Activated T-cell treated with anti-CD3 and anti-CD28 coated beads, Interleukin-2, amount 50 U/mL, for 72 hours (primary cell): Measurements from ENCODE around the gene RNF214. TPM values are rescaled to one million over a fixed set of nuclear protein-coding genes. Genes with fewer than 3 reads are reported as not detected.
"Not testable (repeated sequence)": the region's sequence is repeated elsewhere in the genome, so short reads cannot be mapped to it uniquely, and the experiment has no call there.

Experiments used
- ATAC-seq, 2 donors: fragments of 150-1000 bp; cut with Tn5 transposase; replicated peaks in 1 of 2; 2 replicates each; pipeline ENCODE4 v1.10.0; 2021; ENCODE audit warnings: moderate library complexity in 2 of 2, mild to moderate bottlenecking in 1 of 2
- DNase-seq, 2 donors: peaks; one replicate each; pipeline ENCODE4 v3.0.0; 2021 to 2022; ENCODE audit warnings: mixed read lengths in 1 of 2
- H3K27ac Mint-ChIP-seq: one replicate; pipeline ENCODE4 v1.8.0; 2022; ENCODE audit warnings: mild to moderate bottlenecking, moderate library complexity, mixed read lengths
- H3K27me3 Mint-ChIP-seq: one replicate; pipeline ENCODE4 v1.8.0; 2022; ENCODE audit warnings: low read depth, mixed read lengths
- H3K36me3 Mint-ChIP-seq, 2 donors: one replicate each; pipeline ENCODE4 v1.8.0; 2022; ENCODE audit warnings: mixed read lengths in 2 of 2, mild to moderate bottlenecking in 1 of 2; ENCODE audit not compliant: insufficient read depth in 2 of 2
- H3K4me1 Mint-ChIP-seq: one replicate; pipeline ENCODE4 v1.8.0; 2022; ENCODE audit warnings: low read depth, mixed read lengths
- H3K4me3 Mint-ChIP-seq, 2 donors: one replicate each; pipeline ENCODE4 v1.8.0; 2022; ENCODE audit warnings: mild to moderate bottlenecking in 2 of 2, mixed read lengths in 2 of 2, moderate library complexity in 2 of 2
- H3K9me3 Mint-ChIP-seq, 2 donors: one replicate each; pipeline ENCODE4 v1.8.0; 2022; ENCODE audit warnings: mixed read lengths in 2 of 2
- total RNA-seq, 2 donors: library from RNA; stranded (reverse); gene quantifications; one replicate each; pipeline ENCODE4 v1.2.3, GENCODE V29; 2022

Gene RNF214
- total RNA-seq, 2 donors from 2014 or later: 30.7 to 33.5 TPM

- Mint-ChIP-seq H3K4me1 (no peaks in the 10 kb centered on the region), H3K9me3 (no peaks in the 10 kb centered on the region), H3K4me3 (no peak overlapping the region), H3K27ac (no peak overlapping the region), H3K36me3 (peaks cover 2 to 6% of the 10 kb centered on the region in 2 donors), H3K27me3 (no peaks in the 10 kb centered on the region)
- DNase-seq: no peak
- ATAC-seq: no peak
These were observed 31.4 kb upstream of the RNF214 start for GRCh38 chr11:117200813-117201657.

DNA sequence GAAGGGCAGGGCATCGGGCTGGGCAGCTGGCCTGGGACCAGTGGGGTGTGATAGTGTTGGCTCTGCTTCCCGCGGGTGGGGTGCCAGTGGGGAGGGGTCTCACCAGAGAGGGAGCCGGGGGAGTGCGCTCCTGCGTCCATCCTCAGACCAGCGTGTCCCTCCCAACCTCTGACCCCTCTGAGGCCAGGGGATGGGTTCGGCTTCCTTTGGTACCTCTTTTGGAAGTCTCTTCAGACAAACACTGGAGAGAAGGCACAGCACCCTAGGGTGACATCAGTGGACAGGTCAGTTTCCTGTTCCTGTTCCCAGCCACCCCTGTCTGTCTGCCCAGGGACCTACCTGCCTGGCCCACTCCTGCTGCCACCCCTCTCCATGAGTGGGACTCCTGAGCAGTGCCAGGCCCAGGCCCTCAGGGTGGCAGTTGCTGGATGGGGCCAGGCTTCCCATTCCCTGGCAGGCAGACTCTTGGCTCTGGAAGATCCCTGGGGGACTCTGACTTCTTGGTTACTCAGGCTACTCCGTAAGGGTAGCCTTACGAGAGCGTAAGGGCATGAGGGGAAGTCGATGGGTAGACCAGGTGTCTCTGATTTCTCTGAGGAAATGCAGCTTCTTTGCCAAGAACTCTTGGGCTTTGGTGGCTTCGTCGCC lies 30.7 kb upstream of the RNF214 start:
- H3K27me3 Mint-ChIP-seq: no peaks in the 10 kb centered on the region
- H3K36me3 Mint-ChIP-seq: peaks cover 2 to 6% of the 10 kb centered on the region in 2 donors
- H3K9me3 Mint-ChIP-seq: no peaks in the 10 kb centered on the region
- H3K4me1 Mint-ChIP-seq: no peaks in the 10 kb centered on the region
- no peak overlapping the region for H3K4me3 Mint-ChIP-seq
- ATAC-seq: no peak
- H3K27ac Mint-ChIP-seq: no peak overlapping the region
- DNase-seq: no peak

- Mint-ChIP-seq H3K9me3 (no peaks in the 10 kb centered on the region), H3K36me3 (peaks cover 2 to 6% of the 10 kb centered on the region in 2 donors), H3K4me3 (no peak overlapping the region), H3K27ac (peak overlapping the region; percentile 46), H3K4me1 (no peaks in the 10 kb centered on the region), H3K27me3 (no peaks in the 10 kb centered on the region)
- DNase-seq (no peak), ATAC-seq (no peak)
These were observed 29.9 kb upstream of the RNF214 start for GRCh38 chr11:117202386-117203068.

GRCh38 chr11:117203069-117203407 lies 29.4 kb upstream of the RNF214 start:
- H3K27me3 Mint-ChIP-seq: no peaks in the 10 kb centered on the region
- peaks cover 2 to 6% of the 10 kb centered on the region in 2 donors for H3K36me3 Mint-ChIP-seq
- DNase-seq (no peak), ATAC-seq (no peak)
- H3K4me1 Mint-ChIP-seq: no peaks in the 10 kb centered on the region
- H3K9me3 Mint-ChIP-seq: no peaks in the 10 kb centered on the region
- H3K4me3 Mint-ChIP-seq: no peak overlapping the region
- no peak overlapping the region for H3K27ac Mint-ChIP-seq

DNA sequence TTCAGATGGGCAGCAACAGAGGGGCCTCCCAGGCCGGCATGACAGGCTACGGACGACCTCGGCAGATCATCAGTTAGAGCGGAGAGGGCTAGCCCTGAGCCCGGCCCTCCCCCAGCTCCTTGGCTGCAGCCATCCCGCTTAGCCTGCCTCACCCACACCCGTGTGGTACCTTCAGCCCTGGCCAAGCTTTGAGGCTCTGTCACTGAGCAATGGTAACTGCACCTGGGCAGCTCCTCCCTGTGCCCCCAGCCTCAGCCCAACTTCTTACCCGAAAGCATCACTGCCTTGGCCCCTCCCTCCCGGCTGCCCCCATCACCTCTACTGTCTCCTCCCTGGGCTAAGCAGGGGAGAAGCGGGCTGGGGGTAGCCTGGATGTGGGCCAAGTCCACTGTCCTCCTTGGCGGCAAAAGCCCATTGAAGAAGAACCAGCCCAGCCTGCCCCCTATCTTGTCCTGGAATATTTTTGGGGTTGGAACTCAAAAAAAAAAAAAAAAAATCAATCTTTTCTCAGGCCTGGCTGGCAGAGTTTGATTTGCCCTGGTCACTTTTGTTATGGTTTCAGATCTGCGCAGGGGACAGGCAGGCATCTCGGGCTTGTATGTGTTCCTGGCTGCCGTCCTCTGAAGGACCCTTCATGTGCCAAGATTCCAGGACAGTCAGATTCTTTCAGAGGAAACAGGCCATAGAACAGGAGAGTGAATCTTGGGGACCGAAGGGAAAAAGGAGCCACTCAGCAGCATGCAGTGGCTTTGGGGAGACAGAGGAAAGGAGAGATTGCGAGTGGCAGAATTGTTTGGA lies 28.0 kb upstream of the RNF214 start:
- Mint-ChIP-seq H3K9me3 (no peaks in the 10 kb centered on the region), H3K4me3 (no peak overlapping the region), H3K4me1 (no peaks in the 10 kb centered on the region), H3K36me3 (peaks cover 2 to 6% of the 10 kb centered on the region in 2 donors), H3K27ac (peak overlapping the region; percentile 2), H3K27me3 (no peaks in the 10 kb centered on the region)
- DNase-seq (no peak), ATAC-seq (no peak)

DNA sequence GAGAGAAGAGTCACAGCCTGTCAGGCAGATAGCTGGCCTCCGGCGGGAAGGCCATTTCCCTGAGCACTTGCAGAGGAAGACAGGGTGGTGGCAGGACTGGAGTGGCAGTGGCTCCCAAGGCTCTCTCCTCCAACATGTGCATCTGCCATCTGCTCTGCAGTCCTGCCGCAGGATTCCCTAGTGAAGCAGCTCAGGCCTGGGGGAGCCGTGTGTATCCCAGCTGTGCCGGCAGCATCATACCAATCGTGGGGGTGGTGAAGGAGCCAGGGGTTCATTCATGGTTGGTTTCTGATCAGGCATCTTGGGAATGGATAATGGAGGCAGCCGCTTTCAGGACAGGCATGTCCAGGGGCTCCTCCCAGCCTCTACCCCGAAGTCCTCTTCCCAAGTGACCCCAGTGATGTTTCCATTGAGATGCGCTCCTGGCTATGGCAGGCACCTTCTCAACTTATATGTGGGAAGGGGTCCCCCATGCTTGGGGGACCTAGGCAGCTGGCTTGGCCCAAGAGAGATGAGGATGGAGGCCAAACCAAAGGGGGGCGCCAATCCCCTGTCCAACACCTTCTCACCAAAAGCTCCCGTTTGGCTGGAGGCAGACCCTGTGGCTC lies 27.2 kb upstream of the RNF214 start:
- DNase-seq: no peak
- H3K27me3 Mint-ChIP-seq: no peaks in the 10 kb centered on the region
- no peak overlapping the region for H3K4me3 Mint-ChIP-seq
- ATAC-seq: no peak
- H3K4me1 Mint-ChIP-seq: no peaks in the 10 kb centered on the region
- no peak overlapping the region for H3K27ac Mint-ChIP-seq
- peaks cover 4 to 6% of the 10 kb centered on the region in 2 donors for H3K36me3 Mint-ChIP-seq
- H3K9me3 Mint-ChIP-seq: no peaks in the 10 kb centered on the region

DNA sequence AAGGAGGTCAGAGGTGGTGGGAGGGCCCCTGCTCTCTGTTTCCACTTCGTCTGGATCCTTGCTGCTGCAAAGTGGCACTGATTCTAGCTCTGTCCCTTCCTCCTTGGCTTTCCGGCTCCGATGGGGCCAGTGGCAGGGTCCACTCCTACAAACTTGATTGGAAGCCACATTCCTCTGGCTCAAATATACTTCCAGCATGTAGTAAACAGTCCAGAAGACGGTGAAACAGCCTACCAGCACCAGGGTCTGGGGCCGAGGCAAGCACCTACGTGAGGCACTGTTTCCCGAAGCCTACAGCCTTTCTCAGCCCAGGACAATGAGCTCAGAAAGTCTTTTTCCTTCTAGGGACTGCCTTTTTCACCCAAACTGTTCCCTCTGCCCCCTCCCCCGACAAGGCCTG lies 26.4 kb upstream of the RNF214 start:
- DNase-seq, H3K27me3 Mint-ChIP-seq, H3K4me1 Mint-ChIP-seq, H3K9me3 Mint-ChIP-seq, ATAC-seq, H3K27ac Mint-ChIP-seq, H3K4me3 Mint-ChIP-seq, H3K36me3 Mint-ChIP-seq: not testable (repeated sequence)

DNA sequence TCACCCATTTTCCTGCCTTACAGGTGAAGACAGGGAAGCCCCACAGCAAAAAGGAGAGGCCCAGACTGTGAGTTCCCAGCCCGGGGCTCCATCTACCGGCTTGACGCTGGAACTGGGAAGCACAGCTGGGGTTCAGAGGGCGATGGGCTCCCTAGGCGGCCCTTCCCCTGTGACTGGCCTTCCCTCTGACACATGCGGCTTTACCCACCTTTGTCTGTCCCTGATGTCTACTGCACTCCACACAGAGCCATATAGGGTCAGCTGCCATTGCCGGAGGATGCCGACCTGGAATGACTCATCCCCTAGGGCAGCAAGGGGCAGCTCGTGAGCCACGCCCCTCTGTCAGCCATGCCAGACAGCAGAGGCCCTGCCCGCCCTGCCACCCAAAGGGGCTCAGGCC lies 25.6 kb upstream of the RNF214 start:
- not testable (repeated sequence) for DNase-seq, H3K4me1 Mint-ChIP-seq, H3K27me3 Mint-ChIP-seq, ATAC-seq, H3K9me3 Mint-ChIP-seq, H3K4me3 Mint-ChIP-seq, H3K27ac Mint-ChIP-seq
- peaks cover 7 to 12% of the 10 kb centered on the region in 2 donors for H3K36me3 Mint-ChIP-seq

GRCh38 chr11:117207481-117207880 lies 25.0 kb upstream of the RNF214 start:
- not testable (repeated sequence) for H3K27ac Mint-ChIP-seq, ATAC-seq, H3K27me3 Mint-ChIP-seq, H3K9me3 Mint-ChIP-seq, DNase-seq, H3K4me3 Mint-ChIP-seq, H3K4me1 Mint-ChIP-seq
- peaks cover 7 to 16% of the 10 kb centered on the region in 2 donors for H3K36me3 Mint-ChIP-seq

GRCh38 chr11:117208710-117209109 lies 23.8 kb upstream of the RNF214 start:
- not testable (repeated sequence) for H3K9me3 Mint-ChIP-seq, H3K27me3 Mint-ChIP-seq, H3K4me3 Mint-ChIP-seq, ATAC-seq, DNase-seq, H3K27ac Mint-ChIP-seq, H3K4me1 Mint-ChIP-seq
- H3K36me3 Mint-ChIP-seq: peaks cover 14 to 25% of the 10 kb centered on the region in 2 donors

- DNase-seq, H3K9me3 Mint-ChIP-seq, H3K4me1 Mint-ChIP-seq, H3K4me3 Mint-ChIP-seq, H3K27me3 Mint-ChIP-seq, ATAC-seq: not testable (repeated sequence)
- H3K27ac Mint-ChIP-seq: peak overlapping the region; percentile 31
- H3K36me3 Mint-ChIP-seq: peaks cover 16 to 31% of the 10 kb centered on the region in 2 donors
These were observed 22.9 kb upstream of the RNF214 start for GRCh38 chr11:117209351-117210125.

DNA sequence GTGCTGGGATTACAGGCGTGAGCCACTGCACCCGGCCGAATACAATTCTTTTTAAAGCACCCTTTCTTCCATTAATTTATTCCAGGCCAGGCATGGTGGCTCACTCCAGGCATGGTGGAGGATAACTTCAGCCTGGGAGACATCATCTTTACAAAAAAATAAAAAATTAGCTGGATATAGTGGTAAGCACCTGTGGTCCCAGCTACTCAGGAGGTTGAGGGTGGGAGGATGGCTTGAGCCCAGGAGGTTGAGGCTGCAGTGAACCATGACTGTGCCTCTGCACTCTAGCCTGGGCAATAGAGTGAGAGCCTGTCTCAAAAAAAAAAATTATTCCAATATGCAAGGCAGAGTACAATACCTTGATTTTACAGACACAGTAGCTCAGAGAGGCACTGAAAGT lies 21.9 kb upstream of the RNF214 start:
- H3K4me3 Mint-ChIP-seq: no peak overlapping the region
- no peaks in the 10 kb centered on the region for H3K9me3 Mint-ChIP-seq
- no peak for ATAC-seq
- no peak for DNase-seq
- H3K27me3 Mint-ChIP-seq: no peaks in the 10 kb centered on the region
- no peak overlapping the region for H3K27ac Mint-ChIP-seq
- peaks cover 14 to 29% of the 10 kb centered on the region in 2 donors for H3K36me3 Mint-ChIP-seq
- no peaks in the 10 kb centered on the region for H3K4me1 Mint-ChIP-seq
